Keratinocyte (primary cell): Measurements from ENCODE around the gene NCBP1.

Experiments used
- CTCF ChIP-seq, 3 experiments: IDR thresholded peaks in 1 of 3; conservative IDR thresholded peaks in 1 of 3; optimal IDR thresholded peaks in 1 of 3; 2 replicates in 2 of 3; 3 replicates in 1 of 3; pipeline versions ENCODE3 to v1.5.1; 2011; ENCODE audit warnings: low read length in 3 of 3, mild to moderate bottlenecking in 3 of 3, moderate library complexity in 2 of 3, control low read depth in 1 of 3, inconsistent platforms in 1 of 3; ENCODE audit not compliant: insufficient read depth in 2 of 3; ENCODE audit errors: extremely low read depth in 1 of 3
- EZH2 ChIP-seq: IDR thresholded peaks from one replicate; pipeline ENCODE4 v1.6.1; 2012; ENCODE audit warnings: inconsistent platforms, mild to moderate bottlenecking, low read length, moderate library complexity

- TF ChIP-seq EZH2 (no peak), CTCF (optimal IDR thresholded peaks at IDR 0.05 in 1 of 3, IDR thresholded peaks at IDR 0.05 in 1 of 3, conservative IDR thresholded peaks at IDR 0.05 in 1 of 3; ENCODE audit: extremely low read depth in 1 of 3, insufficient read depth in 2 of 3, low read length in 3 of 3) (no peak)
Measured at GRCh38 chr9:97632985-97633858, at the start of gene NCBP1, which contains the start of gene TSTD2.
